Measurements from ENCODE around the gene TMUB1. TPM values are rescaled to one million over a fixed set of nuclear protein-coding genes. Genes with fewer than 3 reads are reported as not detected.

Gene TMUB1
- total and polyA plus RNA-seq, 2 experiments from 2014 or later: 45.0 to 83.1 TPM

DNA sequence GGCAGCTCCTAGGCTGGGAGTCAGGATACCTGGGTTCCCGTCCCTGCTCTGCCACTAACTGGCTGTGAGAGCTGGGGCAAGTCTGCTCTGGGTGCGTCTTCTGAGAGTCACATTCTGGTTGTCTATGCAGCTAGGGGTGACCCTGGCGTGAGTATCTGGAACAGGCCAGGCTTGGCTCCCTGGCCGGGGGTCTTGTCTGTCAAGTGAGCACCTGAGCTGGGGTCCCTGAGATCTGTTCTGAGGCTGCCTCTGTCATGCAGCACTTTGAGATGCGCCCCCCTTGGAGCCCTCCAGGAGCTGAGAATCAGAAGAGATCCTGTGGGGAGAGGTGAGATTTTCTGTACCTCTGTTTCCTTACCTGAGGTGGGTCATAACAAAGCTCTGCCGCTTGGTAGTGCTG, 10.5 kb upstream of the TMUB1 start:
- 96% methylated on average over 6 of the region's 6 CpGs for WGBS (ENCODE audit: low lambda C conversion rate, missing lambda C conversion rate)
- Histone ChIP-seq H2AFZ (no peak overlapping the region), H3K79me2 (peaks cover 99% of the 10 kb centered on the region), H3K36me3 (replicated peaks; ENCODE audit: insufficient read depth, low read depth) (no peaks in the 10 kb centered on the region), H3K27ac (no peak overlapping the region), H3K4me3 (no peak overlapping the region), H3K9me2 (replicated peaks; ENCODE audit: insufficient read depth) (no peaks in the 10 kb centered on the region), H3K27me3 (no peaks in the 10 kb centered on the region), H3K4me2 (no peak overlapping the region), H3K4me1 (ENCODE audit: insufficient read depth) (peaks cover 17% of the 10 kb centered on the region), H3K9me3 (ENCODE audit: low read depth) (no peaks in the 10 kb centered on the region), H4K20me1 (ENCODE audit: insufficient read depth, poor library complexity, severe bottlenecking) (peaks cover 82% of the 10 kb centered on the region)
- no peak for DNase-seq (ENCODE audit: low spot score)
- TF ChIP-seq EZH2 (IDR thresholded peaks at IDR 0.05; ENCODE audit: borderline replicate concordance): no peak
- no peak for TF ChIP-seq EZH2phosphoT487 (IDR thresholded peaks at IDR 0.05; ENCODE audit: low read depth, severe bottlenecking, unreplicated experiment)
- TF ChIP-seq, protein P1, sequence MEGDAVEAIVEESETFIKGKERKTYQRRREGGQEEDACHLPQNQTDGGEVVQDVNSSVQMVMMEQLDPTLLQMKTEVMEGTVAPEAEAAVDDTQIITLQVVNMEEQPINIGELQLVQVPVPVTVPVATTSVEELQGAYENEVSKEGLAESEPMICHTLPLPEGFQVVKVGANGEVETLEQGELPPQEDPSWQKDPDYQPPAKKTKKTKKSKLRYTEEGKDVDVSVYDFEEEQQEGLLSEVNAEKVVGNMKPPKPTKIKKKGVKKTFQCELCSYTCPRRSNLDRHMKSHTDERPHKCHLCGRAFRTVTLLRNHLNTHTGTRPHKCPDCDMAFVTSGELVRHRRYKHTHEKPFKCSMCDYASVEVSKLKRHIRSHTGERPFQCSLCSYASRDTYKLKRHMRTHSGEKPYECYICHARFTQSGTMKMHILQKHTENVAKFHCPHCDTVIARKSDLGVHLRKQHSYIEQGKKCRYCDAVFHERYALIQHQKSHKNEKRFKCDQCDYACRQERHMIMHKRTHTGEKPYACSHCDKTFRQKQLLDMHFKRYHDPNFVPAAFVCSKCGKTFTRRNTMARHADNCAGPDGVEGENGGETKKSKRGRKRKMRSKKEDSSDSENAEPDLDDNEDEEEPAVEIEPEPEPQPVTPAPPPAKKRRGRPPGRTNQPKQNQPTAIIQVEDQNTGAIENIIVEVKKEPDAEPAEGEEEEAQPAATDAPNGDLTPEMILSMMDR (IDR thresholded peaks at IDR 0.05; ENCODE audit: poor library complexity): no peak

DNA sequence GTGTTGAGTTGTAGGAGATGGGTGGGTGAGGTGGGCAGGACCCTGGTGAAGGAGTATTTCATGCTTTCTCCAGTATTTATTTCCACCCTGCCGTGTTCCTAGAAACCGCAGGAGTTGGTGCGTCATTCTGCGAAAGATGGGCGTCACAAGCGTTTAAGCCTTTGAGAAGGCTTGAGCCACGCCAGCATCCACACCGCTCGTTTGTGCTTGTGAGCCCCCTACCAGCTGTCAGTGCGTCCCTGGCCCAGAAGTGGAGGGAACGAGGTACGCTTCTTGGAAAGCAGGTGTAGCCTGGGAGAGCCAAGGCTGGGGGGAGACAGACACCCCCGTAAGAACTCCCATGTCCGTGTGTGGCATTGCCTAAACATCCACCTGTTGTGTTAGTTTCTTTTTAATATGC, 8.7 kb upstream of the TMUB1 start:
- Histone ChIP-seq H3K4me1 (ENCODE audit: insufficient read depth) (peaks cover 29% of the 10 kb centered on the region), H3K27me3 (no peaks in the 10 kb centered on the region), H4K20me1 (ENCODE audit: insufficient read depth, poor library complexity, severe bottlenecking) (peaks cover 82% of the 10 kb centered on the region), H3K9me2 (replicated peaks; ENCODE audit: insufficient read depth) (no peaks in the 10 kb centered on the region), H3K9me3 (ENCODE audit: low read depth) (no peaks in the 10 kb centered on the region), H2AFZ (no peak overlapping the region), H3K36me3 (replicated peaks; ENCODE audit: insufficient read depth, low read depth) (no peaks in the 10 kb centered on the region), H3K79me2 (peaks cover 99% of the 10 kb centered on the region), H3K4me3 (no peak overlapping the region), H3K4me2 (no peak overlapping the region), H3K27ac (no peak overlapping the region)
- TF ChIP-seq EZH2 (IDR thresholded peaks at IDR 0.05; ENCODE audit: borderline replicate concordance) (no peak), EZH2phosphoT487 (IDR thresholded peaks at IDR 0.05; ENCODE audit: low read depth, severe bottlenecking, unreplicated experiment) (no peak)
- TF ChIP-seq, protein P1 (IDR thresholded peaks at IDR 0.05; ENCODE audit: poor library complexity): no peak
- 96% methylated on average over 14 of the region's 14 CpGs for WGBS (ENCODE audit: low lambda C conversion rate, missing lambda C conversion rate)
- no peak for DNase-seq (ENCODE audit: low spot score)

DNA sequence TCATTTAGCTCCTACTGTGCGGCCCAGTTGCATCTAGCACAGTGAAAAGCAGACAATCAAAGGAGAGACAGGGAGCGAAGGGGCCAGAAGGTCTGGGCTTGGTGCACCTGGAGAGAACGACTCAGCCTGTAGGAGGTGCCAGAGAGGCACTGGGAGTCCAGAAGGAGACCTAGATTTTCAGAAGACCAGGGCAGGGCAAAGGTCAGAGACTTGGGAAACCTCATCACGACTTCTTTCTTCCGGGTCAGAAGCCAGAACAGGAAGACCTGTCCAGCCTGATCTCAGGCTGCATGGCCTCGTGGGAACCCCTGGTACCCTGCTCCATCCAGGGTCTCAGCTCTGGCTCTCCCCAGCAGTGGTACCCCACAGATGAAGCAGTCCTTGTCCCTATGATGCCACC, 8.1 kb upstream of the TMUB1 start:
- Histone ChIP-seq H2AFZ (no peak overlapping the region), H3K4me3 (no peak overlapping the region), H3K79me2 (peaks cover 96% of the 10 kb centered on the region), H3K27ac (no peak overlapping the region), H3K4me1 (ENCODE audit: insufficient read depth) (peaks cover 29% of the 10 kb centered on the region), H3K36me3 (replicated peaks; ENCODE audit: insufficient read depth, low read depth) (no peaks in the 10 kb centered on the region), H3K9me2 (replicated peaks; ENCODE audit: insufficient read depth) (no peaks in the 10 kb centered on the region), H3K9me3 (ENCODE audit: low read depth) (no peaks in the 10 kb centered on the region), H4K20me1 (ENCODE audit: insufficient read depth, poor library complexity, severe bottlenecking) (peaks cover 76% of the 10 kb centered on the region), H3K4me2 (no peak overlapping the region), H3K27me3 (no peaks in the 10 kb centered on the region)
- TF ChIP-seq, protein P1 (IDR thresholded peaks at IDR 0.05; ENCODE audit: poor library complexity): peak; percentile 43
- TF ChIP-seq EZH2 (IDR thresholded peaks at IDR 0.05; ENCODE audit: borderline replicate concordance) (no peak), EZH2phosphoT487 (IDR thresholded peaks at IDR 0.05; ENCODE audit: low read depth, severe bottlenecking, unreplicated experiment) (no peak)
- 65% methylated on average over 6 of the region's 6 CpGs for whole genome bisulfite sequencing (ENCODE audit: low lambda C conversion rate, missing lambda C conversion rate)
- peak; percentile 57 for DNase-seq (ENCODE audit: low spot score)

DNA sequence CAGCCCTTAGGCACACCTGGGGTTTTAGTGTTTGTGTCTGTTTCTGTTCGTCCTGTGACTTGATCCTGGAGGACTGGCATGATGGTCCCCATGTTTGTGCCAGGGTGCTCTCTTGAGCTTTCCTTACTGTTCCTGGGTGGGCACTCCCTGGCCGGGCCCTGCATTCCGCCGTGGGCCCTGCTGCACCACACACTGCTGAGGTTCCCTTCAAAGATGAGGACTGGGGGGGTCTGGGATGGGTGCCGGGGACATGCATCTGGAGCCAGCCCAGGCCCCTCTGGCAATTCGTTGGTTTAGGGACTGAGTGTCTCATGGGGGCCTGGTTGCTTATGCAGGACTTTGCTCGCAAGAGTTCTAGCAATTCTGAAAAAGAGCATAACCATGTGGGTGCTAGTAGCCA, 7.7 kb upstream of the TMUB1 start:
- DNase-seq (ENCODE audit: low spot score): no peak
- Histone ChIP-seq H3K4me2 (no peak overlapping the region), H4K20me1 (ENCODE audit: insufficient read depth, poor library complexity, severe bottlenecking) (peaks cover 73% of the 10 kb centered on the region), H3K9me2 (replicated peaks; ENCODE audit: insufficient read depth) (no peaks in the 10 kb centered on the region), H3K4me1 (ENCODE audit: insufficient read depth) (peaks cover 29% of the 10 kb centered on the region), H2AFZ (no peak overlapping the region), H3K9me3 (ENCODE audit: low read depth) (no peaks in the 10 kb centered on the region), H3K4me3 (no peak overlapping the region), H3K36me3 (replicated peaks; ENCODE audit: insufficient read depth, low read depth) (no peaks in the 10 kb centered on the region), H3K27me3 (no peaks in the 10 kb centered on the region), H3K27ac (no peak overlapping the region), H3K79me2 (peaks cover 91% of the 10 kb centered on the region)
- 95% methylated on average over 7 of the region's 7 CpGs for WGBS (ENCODE audit: low lambda C conversion rate, missing lambda C conversion rate)
- TF ChIP-seq EZH2 (IDR thresholded peaks at IDR 0.05; ENCODE audit: borderline replicate concordance): no peak
- TF ChIP-seq, protein P1 (IDR thresholded peaks at IDR 0.05; ENCODE audit: poor library complexity): no peak
- no peak for TF ChIP-seq EZH2phosphoT487 (IDR thresholded peaks at IDR 0.05; ENCODE audit: low read depth, severe bottlenecking, unreplicated experiment)

All from hepatocyte (in vitro differentiated cells).